K562 (cell line): Measurements from ENCODE around the gene IMPA2. TPM values are rescaled to one million over a fixed set of nuclear protein-coding genes. Genes with fewer than 3 reads are reported as not detected.
A peak's percentile ranks its signal among the peaks of the same experiment; 100 is the strongest.

ENCODE experiments used
- ATAC-seq: fragments of 200-7000 bp; cut with Tn5 transposase; 3 replicates; pipeline ENCODE4 v1.9.1; 2020; ENCODE audit warnings: moderate library complexity
- BruUV-seq: library from RNA; stranded (reverse); fragments of 400-500 nt; replicated peaks from 2 replicates; lab custom pipeline; 2021; lab: Mats Ljungman, UMichigan
- CTCF ChIA-PET: fragments of 300-600 bp; formaldehyde crosslinking; extraction: SDS; loops from one replicate; lab custom pipeline; 2021; ENCODE audit warnings: low intra/inter-chr PET ratio; lab: Yijun Ruan, JAX
- POLR2A ChIA-PET: fragments of 300-600, 350-650 bp; sonication (Branson Sonifier 250); formaldehyde crosslinking; extraction: SDS; loops from one replicate; lab custom pipeline; 2021; ENCODE audit warnings: antibody characterized with exemption, inconsistent platforms; lab: Yijun Ruan, JAX
- DNase-seq, 4 experiments: peaks; one replicate each; pipeline versions ENCODE4 v3.0.0 to v3.0.0-alpha.2; 2011 to 2018; ENCODE audit warnings: low spot score in 3 of 4, mixed read lengths in 3 of 4; ENCODE audit errors: extremely low read depth in 1 of 4
- FAIRE-seq: peaks from 2 replicates; lab custom pipeline; 2011; peaks lifted over from hg19 to GRCh38; lab: Jason Lieb, UNC
- H2AFZ ChIP-seq: 2 replicates; pipeline ENCODE4 v1.6.0; 2011; ENCODE audit warnings: low read depth, low read length, control low read depth, inconsistent platforms
- H3K27ac ChIP-seq: fragments of 200-600 bp; 3 replicates; pipeline ENCODE4 v1.8.0; 2011; ENCODE audit warnings: low read depth, mild to moderate bottlenecking, control low read depth, inconsistent platforms, low read length, moderate library complexity, mixed read lengths; ENCODE audit errors: extremely low read depth
- H3K27me3 ChIP-seq, 2 experiments: fragments of 300-600 bp in 1 of 2; 2 replicates in 1 of 2; 3 replicates in 1 of 2; pipeline versions ENCODE4 v1.6.0 to v1.8.0; 2011; ENCODE audit warnings: inconsistent platforms in 2 of 2, low read length in 2 of 2, mild to moderate bottlenecking in 1 of 2, mixed read lengths in 1 of 2, moderate library complexity in 1 of 2; ENCODE audit not compliant: control insufficient read depth in 2 of 2, insufficient read depth in 2 of 2
- H3K36me3 ChIP-seq: fragments of 300-600 bp; 3 replicates; pipeline ENCODE4 v1.8.0; 2011; ENCODE audit warnings: mild to moderate bottlenecking, low read length, inconsistent platforms; ENCODE audit not compliant: control insufficient read depth, insufficient read depth
- H3K4me1 ChIP-seq, 2 experiments: fragments of 200-600 bp in 1 of 2; replicated peaks in 1 of 2; 2 replicates in 1 of 2; 3 replicates in 1 of 2; pipeline versions ENCODE4 v1.5.1 to v1.8.0; 2011; ENCODE audit warnings: inconsistent platforms in 2 of 2, low read length in 2 of 2, mild to moderate bottlenecking in 1 of 2, mixed read lengths in 1 of 2, moderate library complexity in 1 of 2; ENCODE audit not compliant: control insufficient read depth in 2 of 2, insufficient read depth in 2 of 2
- H3K4me2 ChIP-seq: 2 replicates; pipeline ENCODE4 v1.6.1; 2011; ENCODE audit warnings: low read length, control low read depth, inconsistent platforms, mixed read lengths; ENCODE audit not compliant: insufficient read depth
- H3K4me3 ChIP-seq: fragments of 200-600 bp; sonication (generic), shearing (Covaris generic); 2 replicates; pipeline ENCODE4 v1.5.1; 2016; ENCODE audit warnings: control low read depth, inconsistent platforms
- H3K79me2 ChIP-seq: fragments of 200-600 bp; 3 replicates; pipeline ENCODE4 v1.8.0; 2011; ENCODE audit warnings: low read length, inconsistent platforms; ENCODE audit not compliant: control insufficient read depth, insufficient read depth
- H3K9ac ChIP-seq, 2 experiments: 2 replicates each; pipeline versions ENCODE4 v1.6.0 to v1.6.1; 2011; ENCODE audit warnings: low read depth in 2 of 2, low read length in 2 of 2, control low read depth in 1 of 2, inconsistent platforms in 1 of 2, mild to moderate bottlenecking in 1 of 2, mixed read lengths in 1 of 2; ENCODE audit not compliant: insufficient read depth in 1 of 2
- H3K9me1 ChIP-seq: one replicate; pipeline ENCODE4 v1.6.0; 2011; ENCODE audit warnings: inconsistent platforms, mild to moderate bottlenecking, low read length, moderate library complexity; ENCODE audit not compliant: control insufficient read depth, insufficient read depth
- H3K9me3 ChIP-seq: replicated peaks from 2 replicates; pipeline ENCODE4 v1.5.1; 2011; ENCODE audit warnings: low read depth, low read length, inconsistent platforms; ENCODE audit not compliant: control insufficient read depth, insufficient read depth
- H4K20me1 ChIP-seq: replicated peaks from 2 replicates; pipeline ENCODE4 v1.6.1; 2011; ENCODE audit warnings: low read length, inconsistent platforms, mixed read lengths; ENCODE audit not compliant: control insufficient read depth, insufficient read depth
- HMGN3 ChIP-seq: IDR thresholded peaks from 2 replicates; pipeline ENCODE4 v1.6.1; 2011; ENCODE audit warnings: borderline replicate concordance, low read depth, mild to moderate bottlenecking, mixed read lengths, low read length; ENCODE audit not compliant: insufficient read length; ENCODE audit errors: extremely low read depth
- MAZ ChIP-seq, 2 experiments: fragments of 450-650 bp in 1 of 2; sonication (generic) in 1 of 2; formaldehyde crosslinking; IDR thresholded peaks in 1 of 2; conservative IDR thresholded peaks in 1 of 2; 2 replicates each; pipeline versions ENCODE4 v1.4.0 to v1.5.0; 2020; ENCODE audit warnings: mild to moderate bottlenecking in 1 of 2, missing genetic modification reagents in 1 of 2
- MTA3 ChIP-seq: fragments of 450-650 bp; formaldehyde crosslinking; IDR thresholded peaks from 2 replicates; pipeline ENCODE4 v1.6.1; 2017; ENCODE audit warnings: mild to moderate bottlenecking, borderline replicate concordance
- OTX1 ChIP-seq: fragments of 450-650 bp; formaldehyde crosslinking; IDR thresholded peaks from 2 replicates; pipeline ENCODE4 v1.4.0; 2022; ENCODE audit warnings: mild to moderate bottlenecking
- PCBP2 ChIP-seq: fragments of 200-400 bp; formaldehyde crosslinking; IDR thresholded peaks from 2 replicates; pipeline ENCODE4 v1.6.1; 2018; ENCODE audit warnings: low read length, low read depth, mild to moderate bottlenecking, moderate library complexity; ENCODE audit not compliant: poor library complexity, severe bottlenecking
- PHF8 ChIP-seq: fragments of 200-600 bp; sonication (generic); IDR thresholded peaks from 2 replicates; pipeline ENCODE4 v1.6.1; 2012; ENCODE audit warnings: mixed run types, mild to moderate bottlenecking, inconsistent platforms, low read length, moderate library complexity, borderline replicate concordance
- RB1 ChIP-seq: fragments of 450-650 bp; IDR thresholded peaks from 2 replicates; pipeline ENCODE4 v1.6.1; 2017; ENCODE audit warnings: low read depth, mild to moderate bottlenecking
- SIN3A ChIP-seq, 2 experiments: fragments of 150-350 bp in 1 of 2; IDR thresholded peaks; 2 replicates each; pipeline ENCODE4 v1.6.1; 2011 to 2016; ENCODE audit warnings: borderline replicate concordance in 2 of 2, low read depth in 2 of 2, low read length in 2 of 2, mild to moderate bottlenecking in 2 of 2, moderate library complexity in 2 of 2; ENCODE audit not compliant: control insufficient read depth in 1 of 2
- U2AF1 ChIP-seq: fragments of 200-400 bp; formaldehyde crosslinking; optimal IDR thresholded peaks from 2 replicates; pipeline ENCODE3; 2017; ENCODE audit warnings: mild to moderate bottlenecking, low read depth, low read length, moderate library complexity
- ZNF695 ChIP-seq: fragments of 450-650 bp; formaldehyde crosslinking; IDR thresholded peaks from 2 replicates; pipeline ENCODE4 v1.4.0; 2020; ENCODE audit warnings: mild to moderate bottlenecking, moderate library complexity
- WGBS: fragments of 100-300 bp; shearing (Covaris generic); methylation state at CpG from one replicate; pipeline ENCODE4 v1.1.6; 2016; ENCODE audit warnings: low coverage, mixed read lengths; ENCODE audit not compliant: insufficient coverage; ENCODE audit errors: missing lambda C conversion rate; 5-methylcytosine and 5-hydroxymethylcytosine counted together
- in situ Hi-C: fragments of 300-500 bp; cut with MboI; formaldehyde crosslinking; loops from 4 replicates; pipeline ENCODE4 v1.15.0; 2018; ENCODE audit warnings: inconsistent platforms, mixed read lengths
- intact Hi-C: fragments of 100-400 bp; cut with micrococcal nuclease; formaldehyde crosslinking; loops from 2 replicates; pipeline ENCODE4 v1.14.2; 2022
- polyA plus RNA-seq, 8 experiments: library from polyadenylated mRNA; depleted of rRNA in 4 of 8; stranded (reverse) in 5 of 8; unstranded in 3 of 8; fragments of >200 nt; fragmentation: Nextera tagmentation in 2 of 8; fragmentation: Illumina TruSeq in 1 of 8; extraction: Ambion mirVana in 2 of 8; extraction: Trizol in 1 of 8; gene quantifications; 2 replicates each; pipeline versions ENCODE4 v1.2.1 to v1.2.3, GENCODE V29; 2011 to 2014; ENCODE audit warnings: inconsistent platforms in 1 of 8, missing spikeins in 1 of 8
- total RNA-seq, 7 experiments: library from RNA; depleted of rRNA in 6 of 7; stranded (reverse); fragments of >200 nt in 6 of 7; fragmentation: Illumina TruSeq in 2 of 7; extraction: Trizol in 2 of 7; gene quantifications; 2 replicates each; pipeline versions ENCODE4 v1.2.1 to v1.2.3, GENCODE V29; 2011 to 2021; ENCODE audit warnings: low replicate concordance in 1 of 7
- TF ChIP-seq, protein P1 (sequence below), 2 experiments: IDR thresholded peaks; 2 replicates each; pipeline ENCODE4 v1.6.1; 2011; ENCODE audit warnings: borderline replicate concordance in 1 of 2, control low read depth in 1 of 2, low read depth in 1 of 2, low read length in 1 of 2, mild to moderate bottlenecking in 1 of 2, mixed read lengths in 1 of 2, moderate library complexity in 1 of 2; ENCODE audit not compliant: insufficient read depth in 1 of 2, insufficient read length in 1 of 2, poor library complexity in 1 of 2, severe bottlenecking in 1 of 2; ENCODE audit errors: extremely low read depth in 1 of 2
- TF ChIP-seq, protein P2 (sequence below): fragments of 250-450 bp; sonication (Bioruptor Pico); IDR thresholded peaks from 2 replicates; pipeline ENCODE4 v1.9.0; 2021; ENCODE audit warnings: mild to moderate bottlenecking, inconsistent platforms
- TF ChIP-seq, protein P3 (sequence below): conservative IDR thresholded peaks from 2 replicates; pipeline ENCODE4 v1.6.1; 2011; ENCODE audit warnings: low read depth, mild to moderate bottlenecking, low read length; ENCODE audit not compliant: control insufficient read depth

Gene IMPA2
- total and polyA plus RNA-seq, 9 of the 15 experiments (the other 6 are each of a cell fraction or from before 2014, with no cell fraction given), result 0.62 to 11.3 (median 5.7) TPM

DNA sequence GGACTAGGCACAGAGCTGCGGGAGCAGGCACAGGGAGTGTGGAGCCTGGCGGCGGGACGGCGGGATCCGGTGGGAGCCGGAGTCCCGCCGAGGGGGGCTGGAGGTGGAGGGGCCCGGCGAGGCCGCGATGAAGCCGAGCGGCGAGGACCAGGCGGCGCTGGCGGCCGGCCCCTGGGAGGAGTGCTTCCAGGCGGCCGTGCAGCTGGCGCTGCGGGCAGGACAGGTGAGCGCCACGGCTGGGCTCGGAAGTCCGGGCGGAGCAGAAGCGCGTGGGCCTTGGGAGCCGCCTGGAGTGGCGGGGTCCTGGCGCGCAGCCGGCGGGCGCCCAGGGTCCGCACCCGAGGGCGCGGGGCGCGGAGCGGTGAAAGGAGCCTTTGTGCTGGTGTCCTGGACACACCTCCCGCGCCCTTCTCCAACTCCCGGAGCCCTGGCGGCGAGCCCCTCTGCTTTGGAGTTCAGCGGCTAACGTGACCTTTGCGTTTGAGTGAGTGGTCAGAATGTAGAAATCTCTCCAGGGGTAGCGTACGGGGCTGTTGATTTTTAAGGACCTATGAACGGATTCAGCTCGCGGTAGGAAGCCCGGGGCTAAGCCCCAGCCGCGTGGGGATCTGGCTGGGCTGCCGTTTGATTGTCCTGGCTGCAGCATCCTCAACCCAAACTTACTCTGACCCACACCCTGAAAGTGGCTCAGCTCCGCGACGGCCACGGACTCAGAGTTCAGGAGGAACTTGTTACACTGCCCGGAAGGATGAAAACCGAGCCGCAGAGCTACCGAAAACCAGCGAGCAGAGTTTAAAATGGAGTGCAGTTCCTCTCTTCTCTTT, 448 bp downstream of the IMPA2 start:
- TSS peak; percentile 50 for BruUV-seq
- H3K4me1 ChIP-seq, result peaks cover 13 to 27% of the 10 kb centered on the region in 2 experiments
- H3K36me3 ChIP-seq, result no peaks in the 10 kb centered on the region
- 2% methylated on average over 36 of the region's 71 CpGs for WGBS
- no peak for FAIRE-seq
- 0 out of 2 replicates have a peak, but pooled peaks cover 3% of the 10 kb centered on the region for H4K20me1 ChIP-seq
- no peaks in the 10 kb centered on the region for H3K9me3 ChIP-seq
- ChIA-PET CTCF (no interaction called here), POLR2A (interaction anchor here (0.5 to 2.3 kb wide), 7 partner anchors 9 to 1323 kb away, joined by 3 to 15 read pairs (median 3); no protein-coding TSS in a partner anchor)
- peak overlapping the region; percentile 73 for H3K4me3 ChIP-seq
- peak overlapping the region; percentile 56 to 93 for H3K9ac ChIP-seq
- H3K27me3 ChIP-seq, result no peaks in the 10 kb centered on the region
- peak overlapping the region; percentile 67 for H3K4me2 ChIP-seq
- H3K9me1 ChIP-seq, result no peaks in the 10 kb centered on the region
- no peaks in the 10 kb centered on the region for H3K79me2 ChIP-seq
- H3K27ac ChIP-seq, result peak overlapping the region; percentile 66; the same call in 1 of the 3 replicates
- in situ Hi-C loops, result no loop called here
- intact Hi-C loops, result loop anchor here (2.0 kb wide), 1 partner anchor 35 kb away; no protein-coding TSS in a partner anchor
- DNase-seq, result peak in 1 of 4 experiments; percentile 41
- ATAC-seq, result peak; percentile 36
- H2AFZ ChIP-seq, result peak overlapping the region; percentile 91
- TF ChIP-seq MAZ (CRISPR knock-in tag; conservative IDR thresholded peaks at IDR 0.05 in 1 of 2, IDR thresholded peaks at IDR 0.05 in 1 of 2), result no peak; a peak in 1 of 4 replicates
- peak; percentile 10 for TF ChIP-seq HMGN3
- peak; percentile 14; the same call in 1 of the 2 replicates for TF ChIP-seq MTA3
- TF ChIP-seq, protein P1, sequence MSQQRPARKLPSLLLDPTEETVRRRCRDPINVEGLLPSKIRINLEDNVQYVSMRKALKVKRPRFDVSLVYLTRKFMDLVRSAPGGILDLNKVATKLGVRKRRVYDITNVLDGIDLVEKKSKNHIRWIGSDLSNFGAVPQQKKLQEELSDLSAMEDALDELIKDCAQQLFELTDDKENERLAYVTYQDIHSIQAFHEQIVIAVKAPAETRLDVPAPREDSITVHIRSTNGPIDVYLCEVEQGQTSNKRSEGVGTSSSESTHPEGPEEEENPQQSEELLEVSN (IDR thresholded peaks at IDR 0.05; ENCODE audit: borderline replicate concordance in 1 of 2, extremely low read depth in 1 of 2, insufficient read depth in 1 of 2, insufficient read length in 1 of 2, low read depth in 1 of 2, low read length in 1 of 2, poor library complexity in 1 of 2, severe bottlenecking in 1 of 2), result peak in 1 of 2 experiments; percentile 89
- peak; percentile 36 for TF ChIP-seq PCBP2
- TF ChIP-seq RB1, result peak; percentile 92
- TF ChIP-seq, protein P2, sequence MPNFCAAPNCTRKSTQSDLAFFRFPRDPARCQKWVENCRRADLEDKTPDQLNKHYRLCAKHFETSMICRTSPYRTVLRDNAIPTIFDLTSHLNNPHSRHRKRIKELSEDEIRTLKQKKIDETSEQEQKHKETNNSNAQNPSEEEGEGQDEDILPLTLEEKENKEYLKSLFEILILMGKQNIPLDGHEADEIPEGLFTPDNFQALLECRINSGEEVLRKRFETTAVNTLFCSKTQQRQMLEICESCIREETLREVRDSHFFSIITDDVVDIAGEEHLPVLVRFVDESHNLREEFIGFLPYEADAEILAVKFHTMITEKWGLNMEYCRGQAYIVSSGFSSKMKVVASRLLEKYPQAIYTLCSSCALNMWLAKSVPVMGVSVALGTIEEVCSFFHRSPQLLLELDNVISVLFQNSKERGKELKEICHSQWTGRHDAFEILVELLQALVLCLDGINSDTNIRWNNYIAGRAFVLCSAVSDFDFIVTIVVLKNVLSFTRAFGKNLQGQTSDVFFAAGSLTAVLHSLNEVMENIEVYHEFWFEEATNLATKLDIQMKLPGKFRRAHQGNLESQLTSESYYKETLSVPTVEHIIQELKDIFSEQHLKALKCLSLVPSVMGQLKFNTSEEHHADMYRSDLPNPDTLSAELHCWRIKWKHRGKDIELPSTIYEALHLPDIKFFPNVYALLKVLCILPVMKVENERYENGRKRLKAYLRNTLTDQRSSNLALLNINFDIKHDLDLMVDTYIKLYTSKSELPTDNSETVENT (CRISPR knock-in tag), result 0 out of 2 replicates have a peak, but pooled peaks have one; percentile 17
- TF ChIP-seq SIN3A (IDR thresholded peaks at IDR 0.05; ENCODE audit: borderline replicate concordance in 2 of 2, control insufficient read depth in 1 of 2, low read depth in 2 of 2, low read length in 2 of 2), result 0 out of 4 replicates have a peak, but pooled peaks of 1 of the 2 experiments have one; percentile 11
- no peak for TF ChIP-seq ZNF695 (CRISPR knock-in tag)
- no peak for TF ChIP-seq OTX1 (CRISPR knock-in tag)
- TF ChIP-seq, protein P3, sequence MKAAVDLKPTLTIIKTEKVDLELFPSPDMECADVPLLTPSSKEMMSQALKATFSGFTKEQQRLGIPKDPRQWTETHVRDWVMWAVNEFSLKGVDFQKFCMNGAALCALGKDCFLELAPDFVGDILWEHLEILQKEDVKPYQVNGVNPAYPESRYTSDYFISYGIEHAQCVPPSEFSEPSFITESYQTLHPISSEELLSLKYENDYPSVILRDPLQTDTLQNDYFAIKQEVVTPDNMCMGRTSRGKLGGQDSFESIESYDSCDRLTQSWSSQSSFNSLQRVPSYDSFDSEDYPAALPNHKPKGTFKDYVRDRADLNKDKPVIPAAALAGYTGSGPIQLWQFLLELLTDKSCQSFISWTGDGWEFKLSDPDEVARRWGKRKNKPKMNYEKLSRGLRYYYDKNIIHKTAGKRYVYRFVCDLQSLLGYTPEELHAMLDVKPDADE, result peak; percentile 32; the same call in 1 of the 2 replicates
- peak; percentile 73 for TF ChIP-seq U2AF1
- peak; percentile 61; the same call in 1 of the 2 replicates for TF ChIP-seq PHF8
